ENCODE measurements around the gene ZNF804A.
"Not testable (repeated sequence)": the region's sequence is repeated elsewhere in the genome, so short reads cannot be mapped to it uniquely, and the experiment has no call there.

The ZNF804A gene

DNA sequence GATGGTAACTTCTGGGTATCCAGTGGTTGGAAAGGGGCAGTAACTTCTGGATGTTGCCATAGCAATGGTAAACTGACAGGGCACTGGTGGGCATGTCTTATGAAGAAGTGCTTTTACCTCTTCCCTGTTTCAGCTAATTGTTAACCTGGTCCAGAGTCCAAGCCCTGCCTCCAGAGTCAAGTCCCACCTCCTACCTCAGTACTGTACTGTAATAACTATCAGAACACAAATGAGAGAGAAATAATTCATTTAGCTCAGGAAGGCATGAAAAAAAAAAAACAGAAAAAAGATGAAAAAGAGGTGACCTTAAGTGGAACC is 237.0 kb downstream of the ZNF804A start:
- no peak for DNase-seq

DNA sequence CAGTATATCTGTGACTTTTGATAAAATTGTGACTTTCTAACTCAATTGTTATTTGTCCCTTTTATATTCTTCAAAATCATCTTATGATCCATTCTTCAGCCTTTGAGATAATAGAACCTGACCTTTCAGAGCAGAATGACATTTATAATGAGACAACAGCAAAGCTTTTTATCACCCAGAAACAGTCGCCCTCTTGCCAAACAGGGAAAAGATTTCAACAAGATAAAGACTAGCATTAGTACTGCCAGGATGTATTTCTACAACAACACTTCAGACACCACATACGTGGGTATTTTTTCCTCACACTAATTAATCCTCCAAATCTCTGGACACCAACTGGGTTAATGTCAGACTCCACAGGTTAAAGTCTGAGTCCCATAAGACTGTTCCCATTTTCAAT is 249.0 kb downstream of the ZNF804A start:
- DNase-seq = no peak

DNA sequence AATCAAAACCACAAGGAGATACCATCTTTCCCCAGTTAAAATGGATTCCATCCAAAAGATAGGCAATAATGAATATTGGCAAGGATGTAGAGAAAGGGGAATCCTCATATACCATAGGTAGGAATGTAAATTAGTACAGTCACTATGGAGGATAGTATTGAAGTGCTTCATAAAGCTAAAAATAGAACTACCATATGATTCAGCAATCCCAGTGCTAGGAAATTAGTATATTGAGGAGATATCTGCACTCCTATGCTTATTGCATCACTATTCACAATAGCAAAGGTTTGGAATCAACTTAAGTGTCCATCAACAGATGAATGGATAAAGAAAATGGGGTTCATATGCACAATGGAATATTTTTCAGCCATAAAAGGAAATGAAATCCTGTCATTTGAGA is 251.2 kb downstream of the ZNF804A start:
- no peak for DNase-seq

DNA sequence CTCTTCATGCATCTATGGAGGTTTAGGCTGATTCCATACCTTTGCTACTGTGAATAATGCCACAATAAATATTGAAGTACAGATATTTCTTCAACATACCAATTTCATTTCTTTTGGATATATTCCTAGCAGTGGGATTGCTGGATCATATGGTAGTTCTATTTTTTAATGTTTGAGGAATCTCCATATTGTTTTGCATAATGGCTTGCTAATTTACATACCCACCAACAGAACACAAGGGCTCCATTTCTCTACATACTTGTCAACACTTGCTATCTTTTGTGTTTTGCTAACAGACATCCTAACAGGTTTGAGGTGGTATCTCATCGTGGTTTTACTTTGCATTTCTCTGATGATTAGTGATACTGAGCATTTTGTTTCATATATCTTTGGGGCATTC is 253.2 kb downstream of the ZNF804A start:
- DNase-seq = no peak

DNA sequence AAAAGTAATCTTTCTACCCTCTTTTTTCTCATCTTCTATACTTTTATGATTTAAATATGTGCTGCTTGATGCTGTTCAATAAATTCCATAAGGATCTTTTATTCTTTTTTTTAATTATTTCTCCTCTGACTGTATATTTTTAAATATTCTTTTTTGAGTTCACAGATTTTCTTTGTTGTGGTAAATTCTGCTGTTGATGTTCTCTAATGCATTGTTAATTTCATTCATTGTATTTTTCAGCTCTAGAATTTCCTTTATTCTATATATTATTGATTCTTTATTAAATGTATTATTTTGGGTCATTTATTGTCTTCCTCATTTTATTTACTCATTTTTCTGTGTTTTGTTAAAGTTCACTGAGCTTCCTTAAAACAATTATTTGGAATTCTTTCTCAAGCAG is 260.9 kb downstream of the ZNF804A start:
- DNase-seq = no peak

DNA sequence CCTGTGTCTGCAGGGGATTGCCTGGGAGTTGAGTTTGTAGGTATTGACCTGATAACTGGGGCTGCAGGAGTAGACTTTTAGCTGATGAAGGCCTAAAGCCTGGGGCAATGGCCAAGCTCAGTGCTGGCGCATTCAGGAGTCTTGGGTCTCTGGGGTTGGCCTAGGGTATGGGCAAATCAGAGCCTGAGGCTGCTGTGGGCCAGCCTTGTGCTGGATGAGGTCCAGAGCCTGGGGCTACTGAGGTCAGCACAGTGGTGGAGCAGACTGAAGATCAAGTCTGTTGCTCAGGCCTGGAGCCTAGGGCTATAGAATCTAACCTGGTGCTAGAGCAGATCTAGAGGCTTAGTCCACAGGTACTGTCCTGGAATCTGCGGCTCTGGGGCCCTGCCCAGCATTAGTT is 262.4 kb downstream of the ZNF804A start:
- DNase-seq = no peak

DNA sequence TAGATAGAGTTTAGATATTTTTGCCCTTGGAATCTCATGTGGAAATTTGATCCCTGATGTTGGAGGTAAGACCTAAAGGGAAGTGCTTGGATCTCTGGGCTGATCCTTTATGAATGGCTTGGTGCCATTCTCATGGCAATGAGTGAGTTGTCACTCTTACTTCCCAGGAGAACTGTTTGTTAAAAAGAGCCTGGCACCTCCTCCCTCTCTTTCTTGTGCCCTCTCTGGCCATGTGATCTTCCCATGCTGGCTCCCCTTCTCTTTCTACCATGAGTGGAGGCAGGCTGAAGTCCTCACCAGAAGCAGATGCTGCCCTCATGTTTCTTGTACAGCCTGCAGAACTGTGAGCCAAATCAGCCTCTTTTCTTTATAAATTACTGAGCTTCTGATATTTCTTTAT is 276.9 kb downstream of the ZNF804A start:
- no peak for DNase-seq

DNA sequence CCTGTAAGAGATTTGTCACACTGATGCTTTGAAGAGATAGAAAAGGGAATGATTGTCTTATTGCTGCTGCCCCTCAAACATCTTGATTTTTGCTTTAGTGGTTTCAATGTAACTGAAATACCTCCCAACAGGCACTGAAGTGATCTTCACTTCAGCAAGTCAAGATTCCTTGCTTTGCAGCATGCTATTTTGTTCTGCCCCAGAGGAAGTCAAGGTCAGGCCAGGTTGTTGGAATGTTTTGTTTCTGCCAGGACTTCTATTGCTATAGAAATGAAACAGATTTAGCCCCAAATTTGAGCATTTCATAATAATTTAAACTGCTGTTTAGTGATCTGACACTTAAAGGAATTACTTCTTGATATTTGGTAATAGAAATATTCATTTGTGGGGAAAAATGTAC is 277.6 kb downstream of the ZNF804A start:
- no peak for DNase-seq

DNA sequence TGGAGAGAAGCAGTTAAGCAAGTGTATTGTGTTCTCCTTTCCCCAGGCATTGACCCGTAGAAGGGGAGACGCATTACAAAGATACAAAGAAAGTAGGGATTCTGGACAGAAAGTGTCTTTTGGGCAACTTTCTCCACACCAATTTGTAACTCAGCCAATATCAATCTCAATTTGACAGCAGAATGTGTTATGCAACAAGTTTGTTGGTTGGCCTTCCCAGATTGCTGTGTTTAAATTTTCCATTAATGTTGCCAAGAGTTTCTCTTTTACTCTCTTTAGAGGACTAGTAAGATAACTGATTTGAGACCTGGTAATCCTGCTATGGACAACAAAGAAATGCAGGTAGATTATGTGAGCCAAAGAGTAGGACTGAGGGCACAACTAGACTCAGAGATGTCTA is 279.6 kb downstream of the ZNF804A start:
- no peak for DNase-seq

DNA sequence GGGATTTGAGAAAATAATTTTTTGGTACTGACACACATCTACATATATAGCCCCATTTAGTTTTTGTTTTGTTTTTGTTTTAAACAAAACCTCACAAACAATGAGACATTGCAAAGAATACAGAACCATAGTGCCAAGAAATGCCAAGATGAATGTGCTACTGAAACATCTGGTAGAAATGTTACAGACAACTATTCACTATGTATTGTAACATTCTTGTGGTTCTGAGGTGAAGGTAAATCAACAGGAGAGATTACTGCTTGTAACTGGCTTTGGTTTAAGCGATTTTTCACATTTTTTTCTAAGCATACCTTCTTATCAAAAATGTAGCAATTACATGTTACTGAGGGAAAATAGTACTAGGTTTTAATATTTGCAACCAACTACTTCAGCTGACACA is 281.3 kb downstream of the ZNF804A start:
- DNase-seq = no peak

DNA sequence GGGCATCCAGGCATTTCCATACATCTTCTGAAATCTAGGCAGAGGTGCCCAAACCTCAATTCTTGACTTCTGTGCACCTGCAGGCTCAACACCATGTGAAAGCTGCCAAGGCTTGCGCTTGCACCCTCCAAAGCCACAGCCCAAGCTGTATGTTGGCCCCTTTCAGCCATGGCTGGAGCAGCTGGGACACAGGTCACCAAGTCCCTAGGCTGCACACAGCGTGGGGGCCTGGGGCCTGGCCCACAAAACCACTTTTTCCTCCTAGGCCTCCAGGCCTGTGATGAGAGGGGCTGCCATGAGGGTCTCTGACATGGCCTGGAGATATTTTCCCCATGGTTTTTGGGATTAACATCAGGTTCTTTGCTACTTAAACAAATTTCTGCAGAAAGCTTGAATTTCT is 288.3 kb downstream of the ZNF804A start:
- not testable (repeated sequence) for DNase-seq

DNA sequence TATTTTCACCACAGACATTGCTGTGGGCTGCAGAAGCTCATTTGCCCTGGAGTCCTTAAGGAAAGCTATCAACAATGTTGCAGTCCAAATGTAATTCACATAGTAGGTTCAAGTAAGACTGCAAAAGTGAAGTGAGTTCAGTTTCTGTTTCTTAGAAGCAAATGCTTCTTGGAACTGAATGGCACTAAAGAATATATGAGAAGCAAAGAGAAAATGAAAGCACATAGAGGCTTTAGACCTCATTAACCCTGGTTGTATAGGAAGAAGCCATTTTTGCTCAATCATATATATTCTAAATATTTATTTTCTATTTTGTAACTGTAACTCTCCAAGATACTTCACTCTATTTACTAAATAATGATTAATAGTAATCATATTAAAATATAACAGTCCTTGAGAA is 292.0 kb downstream of the ZNF804A start:
- DNase-seq = no peak

DNA sequence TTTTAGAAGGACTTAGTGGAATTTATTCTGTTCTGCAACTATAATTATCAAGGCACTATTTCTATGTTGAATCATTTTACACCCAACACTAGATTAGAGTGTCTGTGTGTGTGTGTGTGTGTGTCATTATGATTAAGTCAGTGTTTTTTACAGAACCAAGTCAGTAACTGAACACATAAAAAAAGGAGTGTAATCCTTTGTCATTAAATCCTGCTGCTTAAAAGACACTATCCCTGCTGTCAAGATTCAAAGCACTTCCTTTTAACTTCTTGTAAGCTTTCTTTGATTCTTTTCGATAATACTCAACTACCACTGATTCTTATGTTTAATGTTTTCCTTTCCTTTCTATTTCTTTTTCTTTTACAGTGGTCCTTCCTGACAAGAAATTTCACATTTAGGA is 306.7 kb downstream of the ZNF804A start:
- DNase-seq = no peak

DNA sequence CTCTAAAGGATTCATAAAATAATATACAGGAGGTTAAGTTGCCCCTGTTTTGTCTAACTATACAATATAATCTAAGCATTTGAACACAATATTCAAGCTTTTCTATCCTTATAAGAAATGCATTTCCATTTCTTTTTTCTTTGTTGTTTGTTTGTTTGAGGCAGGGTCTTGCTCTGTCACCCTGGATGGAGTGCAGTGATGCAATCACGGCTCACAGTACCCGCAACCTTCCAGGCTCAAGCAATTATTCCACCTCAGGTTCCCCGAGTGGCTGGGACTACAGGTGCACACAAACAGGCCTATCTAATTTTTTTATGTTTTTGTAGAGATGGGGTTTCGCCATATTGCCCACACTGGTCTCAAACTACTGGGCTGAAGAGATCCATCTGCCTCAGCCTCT is 307.8 kb downstream of the ZNF804A start:
- DNase-seq = no peak

DNA sequence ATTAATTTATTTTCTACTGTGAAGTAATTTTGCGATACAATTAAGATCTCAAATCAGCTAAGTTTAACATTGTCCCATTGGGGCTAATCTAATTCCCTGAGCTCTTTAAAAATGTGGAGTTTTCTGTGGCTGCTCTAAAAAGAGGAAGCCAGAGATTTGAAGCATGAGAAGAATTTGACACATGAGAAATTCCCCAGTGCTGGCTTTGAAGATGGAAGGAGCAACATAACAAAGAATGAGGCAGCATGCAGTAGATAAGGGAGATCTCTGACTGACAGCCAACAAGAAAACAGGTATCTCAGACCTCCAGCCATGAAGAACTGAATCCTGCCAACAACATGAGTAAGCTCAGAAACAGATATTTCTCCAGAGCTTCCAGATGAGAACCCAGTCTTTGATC is 308.4 kb downstream of the ZNF804A start:
- DNase-seq = no peak

DNA sequence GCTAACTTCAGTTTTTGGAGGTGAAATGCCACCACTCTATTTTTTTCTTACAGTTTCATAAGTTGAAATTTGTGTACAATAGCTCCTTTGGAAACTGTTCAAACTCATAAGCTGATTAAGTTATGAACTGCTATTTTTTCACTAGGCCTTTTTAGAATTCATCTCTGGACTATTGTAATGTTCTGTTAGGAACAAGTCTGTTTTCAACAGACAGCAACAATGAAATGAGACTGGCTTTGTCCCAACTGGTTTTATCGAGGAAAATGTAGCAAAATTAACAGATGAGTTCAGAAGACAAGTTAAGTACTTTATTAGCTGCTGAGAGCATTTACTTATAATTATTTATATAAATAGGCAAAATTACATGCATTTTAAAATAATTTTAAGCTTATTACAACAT is 310.6 kb downstream of the ZNF804A start:
- no peak for DNase-seq

DNA sequence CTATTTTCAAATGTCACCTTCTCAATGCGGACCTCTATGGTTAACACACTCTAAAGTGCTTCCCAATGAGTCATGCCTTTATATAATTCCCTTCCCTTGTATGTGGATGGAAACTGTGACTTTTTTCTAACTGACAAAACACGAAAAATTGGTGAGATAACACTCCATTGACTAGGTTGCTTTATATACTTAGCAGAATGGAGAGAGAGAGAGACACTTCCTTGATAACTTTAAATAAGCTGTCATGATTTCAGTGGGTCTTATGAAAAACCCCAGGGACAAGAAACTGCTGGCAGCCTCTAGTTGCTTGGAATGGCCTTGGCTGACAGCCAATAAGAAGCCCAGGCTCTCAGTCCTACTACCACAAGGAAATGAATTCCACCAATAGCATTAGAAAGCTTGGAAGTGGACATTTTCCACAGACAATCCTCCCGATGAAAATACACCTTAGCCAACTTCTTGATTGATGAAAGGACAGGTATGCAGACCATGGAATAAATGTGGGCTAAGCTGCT is 322.2 kb downstream of the ZNF804A start:
- no peak for DNase-seq

DNA sequence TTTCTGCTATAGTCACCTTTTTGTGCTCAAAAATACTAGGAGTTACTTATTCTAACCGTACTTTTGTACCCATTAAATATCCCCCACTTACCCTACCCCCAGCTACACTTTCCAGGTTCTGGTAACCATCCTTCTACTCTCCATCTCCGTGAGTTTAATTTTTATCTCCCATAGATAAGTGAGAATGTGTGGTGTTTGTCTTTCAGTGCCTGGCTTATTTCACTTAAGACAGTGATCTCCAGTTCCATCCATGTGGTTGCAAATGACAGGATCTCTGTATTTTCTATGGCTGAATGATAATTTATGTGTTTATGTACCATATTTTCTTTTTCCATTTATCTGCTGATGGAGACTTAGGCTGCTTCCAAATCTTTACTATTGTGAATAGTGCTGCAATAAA is 323.3 kb downstream of the ZNF804A start:
- no peak for DNase-seq

DNA sequence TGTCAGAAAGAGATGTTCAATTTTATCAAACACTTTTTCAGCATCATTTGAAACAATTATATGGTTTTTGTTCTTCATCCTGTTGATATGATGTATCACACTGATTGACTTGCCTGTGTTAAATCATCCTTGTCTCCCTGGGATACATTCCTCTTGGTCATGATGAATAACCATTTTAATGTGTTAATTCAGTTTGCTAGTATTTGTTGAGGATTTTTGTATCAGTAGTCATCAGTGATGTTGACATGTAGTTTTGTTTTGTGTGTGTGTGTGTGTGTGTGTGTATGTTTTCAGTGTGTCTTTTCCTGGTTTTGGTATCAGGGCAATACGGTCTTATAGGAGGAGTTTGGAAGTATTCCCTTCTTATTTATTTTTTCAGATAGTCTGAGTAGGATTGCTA is 325.4 kb downstream of the ZNF804A start:
- no peak for DNase-seq

DNA sequence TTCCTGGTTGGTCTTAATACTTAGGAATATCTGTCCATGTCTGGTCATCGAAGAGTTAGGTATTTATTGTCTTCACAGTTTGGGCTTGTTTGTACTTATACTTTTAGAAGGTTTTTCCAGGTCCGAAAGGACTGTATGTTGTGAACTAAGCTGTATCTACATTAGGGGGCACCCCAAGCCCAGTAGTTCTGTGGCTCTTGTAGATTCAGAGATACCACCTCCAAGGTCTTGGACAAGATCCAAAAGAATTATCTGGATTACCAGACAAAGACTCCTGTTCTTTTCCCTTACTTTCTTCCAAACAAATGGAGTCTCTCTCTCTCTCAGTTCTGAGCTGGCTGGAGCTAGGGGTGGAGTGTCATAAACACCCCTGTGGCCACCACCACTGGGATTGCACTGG is 328.7 kb downstream of the ZNF804A start:
- no peak for DNase-seq

DNA sequence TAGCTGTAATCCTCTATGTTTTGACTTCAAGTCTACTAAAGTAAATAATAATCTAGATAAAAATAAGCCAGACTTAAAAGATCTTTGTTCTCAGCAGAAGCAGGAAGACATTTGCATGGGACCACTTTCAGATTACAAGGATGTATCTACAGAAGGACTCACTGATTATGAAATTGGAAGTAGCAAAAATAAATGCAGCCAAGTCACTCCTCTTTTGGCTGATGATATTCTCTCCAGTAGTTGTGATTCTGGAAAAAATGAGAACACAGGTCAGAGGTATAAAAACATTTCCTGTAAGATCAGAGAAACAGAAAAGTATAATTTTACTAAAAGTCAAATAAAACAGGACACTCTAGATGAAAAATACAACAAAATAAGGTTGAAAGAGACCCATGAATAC is 338.4 kb downstream of the ZNF804A start:
- DNase-seq = no peak

DNA sequence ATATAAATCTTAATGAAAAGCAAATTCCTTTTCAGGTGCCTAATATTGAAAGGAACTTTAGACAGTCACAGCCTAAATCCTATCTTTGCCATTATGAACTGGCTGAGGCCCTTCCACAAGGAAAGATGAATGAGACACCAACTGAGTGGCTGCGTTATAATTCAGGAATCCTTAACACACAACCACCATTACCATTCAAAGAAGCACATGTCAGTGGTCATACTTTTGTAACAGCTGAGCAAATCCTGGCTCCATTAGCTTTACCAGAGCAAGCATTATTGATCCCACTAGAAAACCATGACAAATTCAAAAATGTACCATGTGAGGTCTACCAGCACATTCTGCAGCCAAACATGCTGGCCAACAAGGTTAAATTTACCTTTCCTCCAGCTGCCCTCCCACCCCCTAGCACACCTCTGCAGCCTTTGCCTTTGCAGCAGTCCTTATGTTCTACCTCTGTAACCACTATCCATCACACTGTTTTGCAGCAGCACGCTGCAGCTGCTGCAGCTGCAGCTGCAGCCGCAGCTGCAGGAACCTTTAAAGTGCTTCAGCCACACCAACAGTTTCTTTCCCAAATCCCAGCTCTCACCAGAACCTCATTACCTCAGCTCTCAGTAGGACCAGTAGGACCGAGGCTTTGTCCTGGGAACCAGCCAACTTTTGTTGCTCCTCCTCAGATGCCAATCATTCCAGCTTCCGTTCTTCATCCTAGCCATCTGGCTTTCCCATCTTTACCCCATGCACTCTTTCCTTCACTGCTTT is 340.1 kb downstream of the ZNF804A start:
- DNase-seq = no peak

DNA sequence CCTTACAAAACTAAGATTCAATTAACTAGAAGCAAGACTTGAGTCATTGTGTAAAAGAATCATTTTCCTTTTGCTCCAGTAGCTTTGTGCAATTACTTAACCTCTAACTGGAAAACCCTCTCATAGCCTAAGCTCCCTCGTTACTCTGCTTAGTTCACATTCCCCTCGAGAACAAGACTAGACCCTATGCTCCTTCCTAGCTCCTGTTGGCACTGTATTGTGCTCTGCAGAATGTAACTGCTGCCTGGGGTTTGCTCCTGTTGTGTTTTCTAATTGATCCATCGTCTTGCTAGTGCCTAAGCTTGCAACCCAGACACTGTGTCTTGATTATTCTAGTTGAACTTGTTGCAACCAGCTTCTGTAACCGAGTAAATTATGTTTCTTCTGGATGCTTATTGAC is 347.0 kb downstream of the ZNF804A start:
- DNase-seq = peak in 1 of 3 experiments; percentile 6

DNA sequence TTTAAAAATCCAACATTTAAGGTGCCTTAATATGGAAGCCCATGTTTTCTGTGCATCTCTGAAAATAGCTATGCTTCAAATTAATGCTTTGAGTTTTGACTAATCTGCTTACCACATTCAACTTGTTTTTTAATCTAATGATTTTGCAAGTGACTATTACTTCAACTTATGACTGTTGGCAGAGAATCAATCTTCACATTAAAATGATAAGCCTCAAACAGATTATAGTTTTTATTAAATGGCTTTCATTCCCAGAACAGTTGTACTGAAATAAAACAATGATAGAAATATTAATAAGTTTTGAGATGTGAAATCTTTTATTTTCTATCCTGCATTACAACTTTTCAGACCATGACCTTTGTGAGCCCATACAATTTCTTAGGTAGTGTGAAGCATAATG is 347.5 kb downstream of the ZNF804A start:
- no peak for DNase-seq

DNA sequence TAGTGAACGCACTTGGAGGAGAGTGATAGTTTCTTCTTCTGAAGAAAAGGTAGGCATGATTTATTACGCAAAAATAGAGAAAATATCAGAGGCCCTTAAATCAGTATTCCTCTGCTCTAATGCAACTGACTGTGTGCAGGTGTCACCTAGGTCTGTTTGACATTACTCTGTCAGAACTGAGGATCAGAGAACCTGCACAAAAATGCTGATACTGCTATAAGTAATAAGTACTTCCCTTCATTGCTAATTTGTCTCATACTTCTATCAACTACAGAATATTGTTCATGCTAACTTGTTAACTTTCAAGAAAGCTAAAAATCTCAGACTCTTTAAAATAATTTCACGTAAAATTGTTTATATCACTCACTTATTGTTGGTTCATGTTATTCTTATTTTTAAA is 358.5 kb downstream of the ZNF804A start:
- DNase-seq = no peak
